Measurements from ENCODE around the gene NDE1. TPM values are rescaled to one million over a fixed set of nuclear protein-coding genes. Genes with fewer than 3 reads are reported as not detected.

NDE1 gene
- total RNA-seq, 4 donors from 2014 or later = 22.4 to 40.6 (median 31.4) TPM

- H3K4me3 ChIP-seq = no peak overlapping the region
- no peaks in the 10 kb centered on the region for H3K36me3 ChIP-seq
- H3K4me1 ChIP-seq = peaks cover 0 to 19% (median 4%) of the 10 kb centered on the region in 3 donors
- peak overlapping the region in 3 of 4 donors; percentile 22 to 73 (median 52) for H3K27ac ChIP-seq
- intact Hi-C loops (cut with DNase I) = loop anchor here (10.0 kb wide), 1 partner anchor 426 kb away; no protein-coding TSS in a partner anchor
- 74 to 82% methylated on average over 8 of the region's 8 CpGs for WGBS, 2 donors
- no peak for DNase-seq
- TF ChIP-seq, protein P1, sequence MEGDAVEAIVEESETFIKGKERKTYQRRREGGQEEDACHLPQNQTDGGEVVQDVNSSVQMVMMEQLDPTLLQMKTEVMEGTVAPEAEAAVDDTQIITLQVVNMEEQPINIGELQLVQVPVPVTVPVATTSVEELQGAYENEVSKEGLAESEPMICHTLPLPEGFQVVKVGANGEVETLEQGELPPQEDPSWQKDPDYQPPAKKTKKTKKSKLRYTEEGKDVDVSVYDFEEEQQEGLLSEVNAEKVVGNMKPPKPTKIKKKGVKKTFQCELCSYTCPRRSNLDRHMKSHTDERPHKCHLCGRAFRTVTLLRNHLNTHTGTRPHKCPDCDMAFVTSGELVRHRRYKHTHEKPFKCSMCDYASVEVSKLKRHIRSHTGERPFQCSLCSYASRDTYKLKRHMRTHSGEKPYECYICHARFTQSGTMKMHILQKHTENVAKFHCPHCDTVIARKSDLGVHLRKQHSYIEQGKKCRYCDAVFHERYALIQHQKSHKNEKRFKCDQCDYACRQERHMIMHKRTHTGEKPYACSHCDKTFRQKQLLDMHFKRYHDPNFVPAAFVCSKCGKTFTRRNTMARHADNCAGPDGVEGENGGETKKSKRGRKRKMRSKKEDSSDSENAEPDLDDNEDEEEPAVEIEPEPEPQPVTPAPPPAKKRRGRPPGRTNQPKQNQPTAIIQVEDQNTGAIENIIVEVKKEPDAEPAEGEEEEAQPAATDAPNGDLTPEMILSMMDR (IDR thresholded peaks at IDR 0.05) = no peak
- no peak for TF ChIP-seq POLR2A (IDR thresholded peaks at IDR 0.05)
- no peaks in the 10 kb centered on the region for H3K27me3 ChIP-seq
- no peaks in the 10 kb centered on the region for H3K9me3 ChIP-seq
Observed at GRCh38 chr16:15769239-15769638, 119.2 kb downstream of the NDE1 start.

- Histone ChIP-seq H3K9me3 (no peaks in the 10 kb centered on the region), H3K4me1 (peaks cover 0 to 26% (median 9%) of the 10 kb centered on the region in 3 donors), H3K27me3 (no peaks in the 10 kb centered on the region), H3K36me3 (no peaks in the 10 kb centered on the region), H3K4me3 (no peak overlapping the region), H3K27ac (peak overlapping the region in 3 of 4 donors; percentile 67 to 73 (median 70))
- TF ChIP-seq, protein P1 (IDR thresholded peaks at IDR 0.05) = no peak
- no peak for TF ChIP-seq POLR2A (IDR thresholded peaks at IDR 0.05)
- intact Hi-C loops (cut with DNase I) = no loop called here
- WGBS, 2 donors = 32 to 64% methylated on average over 7 of the region's 7 CpGs
- no peak for DNase-seq
Observed at GRCh38 chr16:15770107-15770506, 120.1 kb downstream of the NDE1 start.

GRCh38 chr16:15770512-15770911 lies 120.5 kb downstream of the NDE1 start:
- peaks cover 0 to 29% (median 9%) of the 10 kb centered on the region in 3 donors for H3K4me1 ChIP-seq
- intact Hi-C loops (cut with DNase I) = no loop called here
- no peak for DNase-seq
- H3K27ac ChIP-seq = peak overlapping the region in 3 of 4 donors; percentile 67 to 73 (median 70)
- no peaks in the 10 kb centered on the region for H3K36me3 ChIP-seq
- H3K9me3 ChIP-seq = no peaks in the 10 kb centered on the region
- WGBS, 2 donors = 55 to 66% methylated on average over 3 of the region's 3 CpGs
- TF ChIP-seq, protein P1 (IDR thresholded peaks at IDR 0.05) = no peak
- no peak for TF ChIP-seq POLR2A (IDR thresholded peaks at IDR 0.05)
- no peak overlapping the region for H3K4me3 ChIP-seq
- no peaks in the 10 kb centered on the region for H3K27me3 ChIP-seq

DNA sequence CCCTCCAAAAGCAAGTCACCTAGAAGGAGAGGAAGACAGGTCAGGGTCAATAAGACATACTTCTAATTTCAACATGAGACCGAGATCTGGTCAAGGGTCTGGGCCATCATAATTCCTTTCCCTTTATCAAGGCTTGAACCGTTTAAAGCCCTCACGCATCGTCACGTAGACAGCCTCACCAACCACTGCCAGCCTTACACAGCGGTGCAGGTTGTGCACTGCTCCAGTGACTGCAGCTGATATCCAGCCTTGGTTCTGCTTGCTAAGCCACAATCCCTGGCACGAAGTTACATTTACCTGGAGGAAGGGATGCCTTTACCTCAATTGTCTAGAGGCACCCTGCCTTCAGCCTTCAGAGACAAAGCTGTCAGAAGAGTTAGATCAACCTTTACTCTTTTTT lies 121.6 kb downstream of the NDE1 start:
- no peak for DNase-seq
- Histone ChIP-seq H3K4me1 (peaks cover 0 to 37% (median 11%) of the 10 kb centered on the region in 3 donors), H3K27me3 (no peaks in the 10 kb centered on the region), H3K9me3 (no peaks in the 10 kb centered on the region), H3K4me3 (no peak overlapping the region), H3K27ac (peak overlapping the region in 3 of 4 donors; percentile 53 to 73 (median 70)), H3K36me3 (no peaks in the 10 kb centered on the region)
- TF ChIP-seq POLR2A (IDR thresholded peaks at IDR 0.05) = no peak
- TF ChIP-seq, protein P1 (IDR thresholded peaks at IDR 0.05) = no peak
- 57 to 81% methylated on average over 7 of the region's 7 CpGs for WGBS, 2 donors
- intact Hi-C loops (cut with DNase I) = no loop called here

- 76 to 79% methylated on average over 11 of the region's 11 CpGs for WGBS, 2 donors
- no peak for TF ChIP-seq POLR2A (IDR thresholded peaks at IDR 0.05)
- TF ChIP-seq, protein P1 (IDR thresholded peaks at IDR 0.05) = no peak
- no peak for DNase-seq
- peak overlapping the region in 2 of 4 donors; percentile 32 to 43 for H3K27ac ChIP-seq
- intact Hi-C loops (cut with DNase I) = no loop called here
- peaks cover 0 to 37% (median 11%) of the 10 kb centered on the region in 3 donors for H3K4me1 ChIP-seq
- H3K9me3 ChIP-seq = no peaks in the 10 kb centered on the region
- no peaks in the 10 kb centered on the region for H3K36me3 ChIP-seq
- no peaks in the 10 kb centered on the region for H3K27me3 ChIP-seq
- H3K4me3 ChIP-seq = no peak overlapping the region
Observed at GRCh38 chr16:15772579-15773293, 122.7 kb downstream of the NDE1 start.
